Measurements from ENCODE around the gene GRK7. TPM values are rescaled to one million over a fixed set of nuclear protein-coding genes. Genes with fewer than 3 reads are reported as not detected.
A peak's percentile ranks its signal among the peaks of the same experiment; 100 is the strongest.
"Not testable (repeated sequence)": the region's sequence is repeated elsewhere in the genome, so short reads cannot be mapped to it uniquely, and the experiment has no call there.

Gene GRK7
- total and polyA plus RNA-seq, 2 experiments from 2014 or later = 0.07 TPM; not detected in 1

- Histone ChIP-seq H3K36me3 (replicated peaks; ENCODE audit: insufficient read depth, low read depth) (no peaks in the 10 kb centered on the region), H2AFZ (peak overlapping the region; percentile 75), H3K4me3 (no peak overlapping the region), H3K9me3 (ENCODE audit: low read depth) (no peaks in the 10 kb centered on the region), H3K27ac (peak overlapping the region; percentile 75), H3K9me2 (replicated peaks; ENCODE audit: insufficient read depth) (no peaks in the 10 kb centered on the region), H3K4me2 (peak overlapping the region; percentile 72), H3K79me2 (no peaks in the 10 kb centered on the region), H3K4me1 (ENCODE audit: insufficient read depth) (peaks cover 7% of the 10 kb centered on the region), H4K20me1 (ENCODE audit: insufficient read depth, poor library complexity, severe bottlenecking) (no peaks in the 10 kb centered on the region), H3K27me3 (no peaks in the 10 kb centered on the region)
- WGBS (ENCODE audit: low lambda C conversion rate, missing lambda C conversion rate) = 83% methylated on average over 10 of the region's 10 CpGs
- TF ChIP-seq EZH2 (IDR thresholded peaks at IDR 0.05; ENCODE audit: borderline replicate concordance) = no peak
- no peak for TF ChIP-seq CTCF (IDR thresholded peaks at IDR 0.05; ENCODE audit: poor library complexity)
- no peak for TF ChIP-seq EZH2phosphoT487 (IDR thresholded peaks at IDR 0.05; ENCODE audit: low read depth, severe bottlenecking, unreplicated experiment)
- DNase-seq (ENCODE audit: low spot score) = no peak
Measured at GRCh38 chr3:141797819-141798447, 34.7 kb downstream of the GRK7 start.

- Histone ChIP-seq H3K36me3 (replicated peaks; ENCODE audit: insufficient read depth, low read depth) (no peaks in the 10 kb centered on the region), H3K4me3 (no peak overlapping the region), H3K79me2 (no peaks in the 10 kb centered on the region), H4K20me1 (ENCODE audit: insufficient read depth, poor library complexity, severe bottlenecking) (no peaks in the 10 kb centered on the region), H3K27ac (no peak overlapping the region), H3K4me1 (ENCODE audit: insufficient read depth) (peaks cover 7% of the 10 kb centered on the region), H3K27me3 (no peaks in the 10 kb centered on the region), H3K9me2 (replicated peaks; ENCODE audit: insufficient read depth) (no peaks in the 10 kb centered on the region), H2AFZ (no peak overlapping the region), H3K4me2 (no peak overlapping the region), H3K9me3 (ENCODE audit: low read depth) (no peaks in the 10 kb centered on the region)
- TF ChIP-seq EZH2 (IDR thresholded peaks at IDR 0.05; ENCODE audit: borderline replicate concordance) = no peak
- no peak for TF ChIP-seq EZH2phosphoT487 (IDR thresholded peaks at IDR 0.05; ENCODE audit: low read depth, severe bottlenecking, unreplicated experiment)
- no peak for TF ChIP-seq CTCF (IDR thresholded peaks at IDR 0.05; ENCODE audit: poor library complexity)
- 90% methylated on average over 11 of the region's 11 CpGs for WGBS (ENCODE audit: low lambda C conversion rate, missing lambda C conversion rate)
- no peak for DNase-seq (ENCODE audit: low spot score)
Measured at GRCh38 chr3:141798448-141798845, 35.2 kb downstream of the GRK7 start.

GRCh38 chr3:141802316-141803077 lies 39.3 kb downstream of the GRK7 start:
- H3K9me2 ChIP-seq (replicated peaks; ENCODE audit: insufficient read depth) = no peaks in the 10 kb centered on the region
- H3K27ac ChIP-seq = no peak overlapping the region
- H3K4me1 ChIP-seq (ENCODE audit: insufficient read depth) = peaks cover 7% of the 10 kb centered on the region
- no peaks in the 10 kb centered on the region for H4K20me1 ChIP-seq (ENCODE audit: insufficient read depth, poor library complexity, severe bottlenecking)
- no peaks in the 10 kb centered on the region for H3K9me3 ChIP-seq (ENCODE audit: low read depth)
- no peak for DNase-seq (ENCODE audit: low spot score)
- no peak for TF ChIP-seq EZH2phosphoT487 (IDR thresholded peaks at IDR 0.05; ENCODE audit: low read depth, severe bottlenecking, unreplicated experiment)
- no peak for TF ChIP-seq CTCF (IDR thresholded peaks at IDR 0.05; ENCODE audit: poor library complexity)
- TF ChIP-seq EZH2 (IDR thresholded peaks at IDR 0.05; ENCODE audit: borderline replicate concordance) = no peak
- H3K79me2 ChIP-seq = no peaks in the 10 kb centered on the region
- no peaks in the 10 kb centered on the region for H3K27me3 ChIP-seq
- WGBS (ENCODE audit: low lambda C conversion rate, missing lambda C conversion rate) = 87% methylated on average over 6 of the region's 6 CpGs
- no peaks in the 10 kb centered on the region for H3K36me3 ChIP-seq (replicated peaks; ENCODE audit: insufficient read depth, low read depth)
- no peak overlapping the region for H3K4me2 ChIP-seq
- no peak overlapping the region for H2AFZ ChIP-seq
- no peak overlapping the region for H3K4me3 ChIP-seq

GRCh38 chr3:141803538-141803937 lies 40.3 kb downstream of the GRK7 start:
- WGBS (ENCODE audit: low lambda C conversion rate, missing lambda C conversion rate) = 89% methylated on average over 6 of the region's 6 CpGs

More at GRCh38 chr3:141803538-141803937, 40.3 kb downstream of the GRK7 start:
- H3K27ac ChIP-seq; H3K4me1 ChIP-seq (ENCODE audit: insufficient read depth); H3K79me2 ChIP-seq; H3K36me3 ChIP-seq (replicated peaks; ENCODE audit: insufficient read depth, low read depth); H3K4me3 ChIP-seq; H2AFZ ChIP-seq; H3K9me2 ChIP-seq (replicated peaks; ENCODE audit: insufficient read depth); H3K27me3 ChIP-seq; H3K4me2 ChIP-seq; H3K9me3 ChIP-seq (ENCODE audit: low read depth); DNase-seq (ENCODE audit: low spot score); H4K20me1 ChIP-seq (ENCODE audit: insufficient read depth, poor library complexity, severe bottlenecking): not testable (repeated sequence)
